Measurements from ENCODE around the gene GABRE. TPM values are rescaled to one million over a fixed set of nuclear protein-coding genes. Genes with fewer than 3 reads are reported as not detected.

GABRE gene
- total and polyA plus RNA-seq, 8 donors = 14.2 to 21.4 (median 16.7) TPM

DNA sequence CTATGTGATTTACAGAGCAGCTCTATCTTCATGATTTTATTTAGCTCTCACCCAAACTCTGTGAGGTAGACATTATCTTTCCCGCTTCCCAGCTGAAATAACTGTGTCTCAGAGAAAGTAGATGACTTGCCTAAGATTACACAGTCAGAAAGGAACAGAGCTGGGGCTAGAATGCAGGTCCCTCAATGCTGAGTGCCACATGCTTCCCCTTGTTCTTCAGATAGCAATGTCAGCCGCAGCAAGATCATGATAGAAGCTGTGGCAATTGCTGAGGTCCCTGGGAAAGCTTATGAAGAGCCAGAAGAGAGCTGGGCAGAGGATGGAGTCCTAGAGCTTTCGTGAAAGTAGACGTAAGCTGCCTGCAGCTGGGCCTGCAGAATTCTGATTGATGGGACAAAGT, 11.1 kb upstream of the GABRE start:
- TF ChIP-seq, protein P1, sequence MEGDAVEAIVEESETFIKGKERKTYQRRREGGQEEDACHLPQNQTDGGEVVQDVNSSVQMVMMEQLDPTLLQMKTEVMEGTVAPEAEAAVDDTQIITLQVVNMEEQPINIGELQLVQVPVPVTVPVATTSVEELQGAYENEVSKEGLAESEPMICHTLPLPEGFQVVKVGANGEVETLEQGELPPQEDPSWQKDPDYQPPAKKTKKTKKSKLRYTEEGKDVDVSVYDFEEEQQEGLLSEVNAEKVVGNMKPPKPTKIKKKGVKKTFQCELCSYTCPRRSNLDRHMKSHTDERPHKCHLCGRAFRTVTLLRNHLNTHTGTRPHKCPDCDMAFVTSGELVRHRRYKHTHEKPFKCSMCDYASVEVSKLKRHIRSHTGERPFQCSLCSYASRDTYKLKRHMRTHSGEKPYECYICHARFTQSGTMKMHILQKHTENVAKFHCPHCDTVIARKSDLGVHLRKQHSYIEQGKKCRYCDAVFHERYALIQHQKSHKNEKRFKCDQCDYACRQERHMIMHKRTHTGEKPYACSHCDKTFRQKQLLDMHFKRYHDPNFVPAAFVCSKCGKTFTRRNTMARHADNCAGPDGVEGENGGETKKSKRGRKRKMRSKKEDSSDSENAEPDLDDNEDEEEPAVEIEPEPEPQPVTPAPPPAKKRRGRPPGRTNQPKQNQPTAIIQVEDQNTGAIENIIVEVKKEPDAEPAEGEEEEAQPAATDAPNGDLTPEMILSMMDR (IDR thresholded peaks at IDR 0.05) = no peak
- Histone ChIP-seq H3K27ac (no peak overlapping the region), H3K36me3 (no peaks in the 10 kb centered on the region), H3K9me3 (no peaks in the 10 kb centered on the region), H3K4me1 (no peaks in the 10 kb centered on the region), H3K27me3 (no peaks in the 10 kb centered on the region), H3K4me3 (no peak overlapping the region)
- intact Hi-C loops (cut with DNase I) = no loop called here
- no peak for DNase-seq
- ATAC-seq = no peak

DNA sequence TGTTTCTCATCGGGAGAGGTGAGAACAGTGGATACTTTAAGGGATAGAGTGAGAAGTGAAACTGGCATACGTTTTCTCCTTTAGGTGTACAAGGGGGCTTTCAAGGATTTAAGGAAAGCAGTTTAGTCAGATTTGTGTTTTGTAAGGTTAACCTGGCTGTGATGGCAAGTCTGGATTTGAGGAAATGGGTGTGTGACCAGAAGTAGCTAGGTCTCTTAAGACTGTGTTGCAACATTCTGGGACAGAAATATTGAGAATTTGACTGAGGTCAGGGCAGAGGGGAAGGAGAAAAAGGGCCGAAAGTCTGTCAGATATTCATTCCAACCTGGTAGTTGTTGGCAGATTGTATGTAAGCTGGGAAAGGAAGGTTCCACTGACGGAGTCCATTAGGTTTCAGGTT, 10.4 kb upstream of the GABRE start:
- ATAC-seq = no peak
- TF ChIP-seq, protein P1 (IDR thresholded peaks at IDR 0.05) = no peak
- Histone ChIP-seq H3K36me3 (no peaks in the 10 kb centered on the region), H3K9me3 (no peaks in the 10 kb centered on the region), H3K4me3 (no peak overlapping the region), H3K4me1 (no peaks in the 10 kb centered on the region), H3K27me3 (no peaks in the 10 kb centered on the region), H3K27ac (no peak overlapping the region)
- DNase-seq = no peak
- intact Hi-C loops (cut with DNase I) = no loop called here

DNA sequence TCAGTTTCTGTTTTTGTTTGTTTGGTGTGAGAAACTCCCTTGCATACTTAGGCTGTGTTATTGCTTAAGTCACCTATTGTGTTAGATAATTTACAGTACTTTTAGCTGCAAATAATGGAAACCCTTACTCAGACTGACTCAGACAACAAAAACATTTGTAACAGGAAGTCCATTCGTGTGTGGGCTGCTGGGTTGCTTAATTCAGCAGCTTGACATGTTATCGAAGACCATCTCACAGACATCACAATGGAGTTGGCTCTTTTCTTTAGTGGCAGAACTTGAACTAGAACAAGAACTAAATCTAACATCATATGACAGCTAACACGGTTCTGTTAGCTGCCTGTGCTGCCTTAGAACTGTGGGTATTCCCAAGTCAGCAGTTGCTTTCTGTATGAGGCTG, 9.9 kb upstream of the GABRE start:
- Histone ChIP-seq H3K27ac (no peak overlapping the region), H3K9me3 (no peaks in the 10 kb centered on the region), H3K4me3 (no peak overlapping the region), H3K4me1 (no peaks in the 10 kb centered on the region), H3K36me3 (no peaks in the 10 kb centered on the region), H3K27me3 (no peaks in the 10 kb centered on the region)
- DNase-seq (no peak), ATAC-seq (no peak)
- intact Hi-C loops (cut with DNase I) = no loop called here
- TF ChIP-seq, protein P1 (IDR thresholded peaks at IDR 0.05) = no peak

DNA sequence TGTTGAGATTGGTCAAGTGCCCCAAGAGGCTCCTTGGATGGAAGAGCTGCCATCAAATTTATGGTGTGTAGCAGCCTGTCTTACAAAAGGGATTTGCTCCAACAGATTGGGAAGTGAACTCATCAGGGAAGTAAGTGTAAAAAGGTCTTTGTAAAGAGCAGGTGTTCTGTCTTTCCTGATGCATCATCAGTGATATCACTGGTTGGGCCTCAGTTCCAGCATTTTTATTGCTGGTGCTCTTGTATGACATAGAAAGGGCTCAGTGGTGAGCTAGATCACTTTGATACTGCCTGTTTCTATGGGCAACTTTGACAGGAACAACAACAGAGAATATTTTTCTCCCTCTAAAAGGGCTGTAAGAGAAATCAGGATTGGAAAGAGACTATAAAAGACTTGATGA, 8.7 kb upstream of the GABRE start:
- intact Hi-C loops (cut with DNase I) = no loop called here
- no peaks in the 10 kb centered on the region for H3K27me3 ChIP-seq

DNA sequence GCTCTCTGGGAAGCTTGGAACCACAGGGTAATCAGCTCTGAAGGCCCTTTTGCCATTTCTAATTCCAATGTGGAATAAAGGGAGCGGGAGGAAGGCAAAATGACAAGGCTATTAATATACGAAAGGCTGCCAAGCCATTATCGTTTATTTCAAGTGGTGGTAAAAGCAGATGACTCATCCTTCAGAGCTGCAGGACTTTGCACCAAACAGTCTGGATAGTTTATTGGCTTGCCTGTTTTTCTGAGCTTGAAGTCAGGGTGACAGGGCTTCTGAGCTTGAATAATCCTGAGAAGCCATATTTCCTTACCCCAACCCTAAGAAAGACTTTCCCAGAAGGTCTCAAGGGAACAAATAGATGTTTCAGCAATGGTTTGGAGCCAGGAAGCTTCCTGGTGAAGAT, 7.7 kb upstream of the GABRE start:
- DNase-seq (no peak), ATAC-seq (peak; percentile 45)
- TF ChIP-seq, protein P1 (IDR thresholded peaks at IDR 0.05) = no peak
- Histone ChIP-seq H3K36me3 (no peaks in the 10 kb centered on the region), H3K9me3 (no peaks in the 10 kb centered on the region), H3K4me3 (no peak overlapping the region), H3K27me3 (no peaks in the 10 kb centered on the region), H3K27ac (no peak overlapping the region), H3K4me1 (no peaks in the 10 kb centered on the region)
- intact Hi-C loops (cut with DNase I) = no loop called here

More for the DNA sequence above, 8.7 kb upstream of the GABRE start:
- Histone ChIP-seq H3K4me1 (no peaks in the 10 kb centered on the region), H3K4me3 (no peak overlapping the region), H3K27ac (no peak overlapping the region), H3K9me3 (no peaks in the 10 kb centered on the region), H3K36me3 (no peaks in the 10 kb centered on the region)
- no peak for DNase-seq
- TF ChIP-seq, protein P1 (IDR thresholded peaks at IDR 0.05) = no peak
- ATAC-seq = no peak
